Hindlimb muscle (tissue), 1 donor: Measurements from ENCODE around the gene KRTAP25-1. TPM values are rescaled to one million over a fixed set of nuclear protein-coding genes. Genes with fewer than 3 reads are reported as not detected.

Source experiments
- DNase-seq: peaks from one replicate; pipeline ENCODE4 v3.0.0-alpha.2; 2013
- polyA plus RNA-seq: library from polyadenylated mRNA; unstranded; fragments of 120-200 nt; gene quantifications from one replicate; pipeline ENCODE4 v1.2.1, GENCODE V29; 2013; ENCODE audit not compliant: insufficient read length

Gene KRTAP25-1
- polyA plus RNA-seq, 1 donor = not detected

DNA sequence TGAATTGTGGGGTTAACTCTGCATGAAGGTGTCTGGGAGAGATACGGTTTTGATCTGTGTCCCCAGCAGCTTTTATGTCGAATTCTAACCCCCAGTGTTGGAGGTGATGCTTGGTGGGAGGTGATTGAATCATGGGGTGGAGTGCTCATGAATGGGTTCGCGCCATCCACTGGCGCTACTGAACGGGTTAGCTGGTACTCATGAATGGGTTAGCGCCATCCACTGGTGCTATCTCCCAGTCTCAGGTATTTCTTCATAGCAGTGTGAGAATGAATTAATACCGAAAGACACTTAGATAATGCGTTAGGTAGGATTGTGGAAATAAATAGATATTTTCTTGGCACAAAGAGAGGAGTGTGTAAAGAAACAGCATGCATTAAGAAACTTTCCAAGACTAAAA lies 40.5 kb downstream of the KRTAP25-1 start:
- DNase-seq = no peak

DNA sequence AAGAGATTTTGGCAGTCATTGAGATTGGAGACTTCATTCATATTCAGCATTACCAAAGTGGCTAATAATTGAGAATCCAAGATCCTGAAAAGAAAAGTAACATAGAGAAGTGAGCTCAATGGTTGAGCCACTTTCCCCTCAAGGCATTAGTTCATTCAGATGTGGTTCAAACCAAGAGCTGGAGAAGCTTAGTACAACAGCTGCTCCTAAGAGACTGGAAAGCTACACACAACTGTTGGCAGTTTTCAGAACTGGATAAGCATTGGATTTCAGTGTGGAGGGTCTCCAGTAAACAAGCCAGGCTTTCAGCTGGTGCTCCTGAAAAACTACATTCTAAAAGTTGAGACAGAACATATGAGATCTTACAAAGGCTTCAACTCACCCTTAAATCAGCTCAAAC lies 44.3 kb downstream of the KRTAP25-1 start:
- no peak for DNase-seq

DNA sequence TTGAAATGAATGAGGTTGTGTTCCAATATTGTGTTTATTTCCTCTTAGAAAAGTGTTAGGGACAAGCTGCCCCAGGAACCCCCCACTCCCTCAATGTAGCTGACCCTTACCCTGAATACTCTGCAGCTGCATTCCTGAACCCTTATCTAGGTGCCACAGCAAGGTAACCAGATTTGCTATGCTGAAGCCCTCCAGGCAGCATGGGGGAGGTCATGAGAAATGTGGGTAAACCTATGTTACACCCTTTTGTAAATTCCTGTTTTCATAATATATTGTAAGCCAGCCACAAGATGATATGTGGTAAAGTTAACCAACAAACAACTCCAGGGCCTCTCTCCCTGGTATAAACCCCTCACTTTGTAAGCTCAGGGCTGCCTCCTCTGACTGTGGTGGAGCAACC lies 45.6 kb downstream of the KRTAP25-1 start:
- DNase-seq = no peak

DNA sequence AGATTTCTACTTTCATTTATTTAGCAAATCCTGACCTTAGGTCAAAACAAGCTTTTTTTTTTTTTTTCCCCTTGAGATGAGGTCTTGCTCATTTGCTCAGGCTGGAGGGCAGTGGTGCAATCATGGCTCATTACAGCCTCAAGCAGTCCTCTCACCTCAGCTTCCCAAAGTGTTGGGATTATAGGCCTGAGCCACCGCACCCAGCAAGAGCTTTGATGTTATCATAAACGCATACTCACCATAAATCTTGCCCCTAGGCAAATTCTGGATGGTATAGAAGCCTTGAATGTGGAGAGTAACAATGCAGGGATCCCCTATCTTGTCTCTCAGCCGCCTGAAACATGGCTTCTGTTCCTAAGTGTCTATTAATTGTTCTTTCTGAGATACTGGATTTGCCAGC lies 48.7 kb downstream of the KRTAP25-1 start:
- DNase-seq = no peak

Other genes starting within 250 kb of the KRTAP25-1 start
- not detected for gene CLDN17, start 122.7 kb downstream of the KRTAP25-1 start, polyA plus RNA-seq
- not detected for gene CLDN8, start 73.4 kb downstream of the KRTAP25-1 start, polyA plus RNA-seq
- gene KRTAP24-1, start 6.6 kb downstream of the KRTAP25-1 start, polyA plus RNA-seq = not detected
- gene KRTAP26-1, start 30.8 kb upstream of the KRTAP25-1 start, polyA plus RNA-seq = not detected
- gene KRTAP27-1, start 48.2 kb upstream of the KRTAP25-1 start, polyA plus RNA-seq = not detected
- gene KRTAP23-1, start 59.1 kb upstream of the KRTAP25-1 start, polyA plus RNA-seq = not detected
- gene KRTAP13-2, start 82.8 kb upstream of the KRTAP25-1 start, polyA plus RNA-seq = not detected
- not detected for gene KRTAP13-1, start 106.5 kb upstream of the KRTAP25-1 start, polyA plus RNA-seq
- gene KRTAP13-3, start 136.4 kb upstream of the KRTAP25-1 start, polyA plus RNA-seq = not detected
- gene KRTAP13-4, start 140.7 kb upstream of the KRTAP25-1 start, polyA plus RNA-seq = not detected
- gene KRTAP15-1, start 150.8 kb upstream of the KRTAP25-1 start, polyA plus RNA-seq = not detected
- not detected for gene KRTAP19-1, start 190.9 kb upstream of the KRTAP25-1 start, polyA plus RNA-seq
- gene KRTAP19-2, start 197.9 kb upstream of the KRTAP25-1 start, polyA plus RNA-seq = not detected
- gene KRTAP19-3, start 202.5 kb upstream of the KRTAP25-1 start, polyA plus RNA-seq = not detected
- not detected for gene KRTAP19-4, start 207.7 kb upstream of the KRTAP25-1 start, polyA plus RNA-seq
- not detected for gene KRTAP19-5, start 212.6 kb upstream of the KRTAP25-1 start, polyA plus RNA-seq